ENCODE measurements around the gene RNPEP.
"Not testable (repeated sequence)": the region's sequence is repeated elsewhere in the genome, so short reads cannot be mapped to it uniquely, and the experiment has no call there.

RNPEP gene

DNA sequence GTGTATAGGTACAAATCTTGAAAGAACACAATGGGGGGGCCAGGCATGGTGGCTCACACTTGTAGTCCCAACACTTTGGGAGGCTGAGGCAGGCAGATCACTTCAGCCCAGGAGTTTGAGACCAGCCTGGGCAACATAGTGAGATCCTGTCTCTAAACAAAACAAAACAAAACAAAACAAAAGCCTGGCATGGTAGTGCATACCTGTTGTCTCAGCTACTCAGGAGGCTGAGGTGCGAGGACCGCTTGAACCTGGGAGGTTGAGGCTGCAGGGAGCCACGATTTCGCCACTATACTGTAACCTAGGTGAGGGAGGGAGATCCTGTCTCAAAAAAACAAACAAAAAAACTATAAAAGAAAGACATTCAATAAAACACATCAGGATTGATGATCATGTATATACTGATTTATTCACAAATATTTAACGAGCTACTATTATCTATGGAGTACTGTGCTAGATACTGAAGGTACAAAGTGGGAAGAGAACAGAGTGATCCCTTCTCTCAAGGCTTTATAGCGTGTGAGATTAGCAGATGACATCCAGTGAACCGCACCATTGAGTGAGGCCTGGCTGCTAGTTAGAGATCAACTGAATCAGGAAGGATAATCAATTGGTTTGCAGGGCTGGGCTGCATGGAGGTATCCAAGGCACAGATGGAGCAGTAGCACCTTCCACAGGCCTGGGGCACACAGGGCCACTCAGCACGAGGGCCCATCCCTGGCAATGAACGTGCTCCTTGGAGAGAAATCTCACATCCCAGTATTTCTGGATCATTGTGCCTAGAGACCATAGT lies 54.3 kb downstream of the RNPEP start:
- no peak for DNase-seq (ENCODE audit: low read depth in 2 of 2)

DNA sequence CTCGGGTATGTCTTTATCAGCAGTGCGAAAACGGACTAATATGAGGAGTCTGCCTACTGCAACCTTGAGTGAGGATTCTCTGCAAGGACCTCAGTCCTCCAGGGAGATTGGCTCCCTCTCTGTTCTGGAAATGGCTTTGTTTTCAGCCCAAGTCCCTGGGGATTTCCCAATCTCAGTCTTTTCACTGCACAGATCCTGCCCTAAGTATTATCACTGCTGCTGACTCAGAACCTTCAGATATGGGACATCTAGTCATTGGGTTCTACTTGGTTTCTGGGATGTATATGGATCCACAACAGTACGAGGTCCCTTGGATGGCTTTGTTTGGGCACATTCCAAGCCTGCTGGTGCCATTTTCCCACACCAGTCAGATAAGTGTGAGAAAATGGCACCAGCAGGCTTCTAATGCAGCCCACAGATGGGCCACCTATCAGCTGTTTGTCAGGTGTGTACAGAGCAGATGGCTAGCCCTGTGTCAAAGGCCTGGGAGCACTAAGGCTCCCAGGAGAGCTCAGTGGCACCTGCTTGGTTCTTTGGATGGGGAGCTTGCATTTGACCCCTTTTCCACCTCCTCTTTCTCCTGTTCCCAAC lies 55.4 kb downstream of the RNPEP start:
- no peak for DNase-seq (ENCODE audit: low read depth in 2 of 2)

DNA sequence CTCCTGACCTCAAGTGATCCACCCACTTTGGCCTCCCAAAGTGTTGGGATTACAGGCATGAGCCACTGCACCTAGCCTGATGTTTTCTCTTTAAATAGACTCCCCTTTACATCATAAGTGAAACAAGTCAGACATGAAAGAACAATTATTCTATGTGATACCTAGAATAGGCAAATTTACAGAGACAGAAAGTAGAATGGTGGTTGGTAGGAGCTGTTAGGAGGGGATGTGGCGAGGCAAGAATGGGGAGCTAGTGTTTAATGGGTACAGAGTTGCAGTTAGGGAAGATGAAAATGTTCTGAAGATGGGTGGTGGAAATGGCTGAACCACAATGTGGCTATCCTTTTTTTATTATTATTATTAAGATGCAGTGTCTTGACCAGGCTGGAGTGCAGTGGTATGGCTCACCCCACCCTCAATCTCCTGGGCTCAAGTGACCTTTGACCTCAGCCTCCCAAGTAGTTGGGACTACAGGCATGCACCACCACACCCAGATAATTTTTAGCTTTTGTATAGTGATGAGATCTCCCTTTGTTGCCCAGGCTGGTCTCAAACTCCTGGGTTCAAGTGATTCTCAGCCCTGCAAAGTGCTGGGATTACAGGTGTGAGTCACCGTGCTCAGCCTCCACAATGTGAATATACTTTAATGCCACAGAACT lies 56.4 kb downstream of the RNPEP start:
- DNase-seq (ENCODE audit: low read depth in 2 of 2) = no peak

DNA sequence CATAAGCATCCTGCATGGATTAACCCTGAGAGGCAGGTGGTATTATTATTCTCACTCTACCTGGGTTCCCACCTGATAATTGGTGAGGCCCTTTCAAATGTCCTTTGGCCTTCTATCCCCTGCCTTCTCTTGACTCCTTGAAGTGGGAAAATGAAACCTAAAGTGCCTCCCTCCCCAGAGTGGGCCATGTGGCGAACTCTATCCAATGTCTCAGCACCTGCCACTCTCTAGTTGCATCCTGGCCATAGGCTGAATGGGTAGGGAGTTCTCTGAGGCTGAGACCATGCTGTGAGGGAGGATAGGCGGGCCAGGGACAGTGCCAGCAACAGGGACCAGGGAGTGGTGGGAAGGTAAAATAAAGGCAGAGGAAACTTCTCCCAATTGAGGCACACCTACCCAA lies 63.3 kb downstream of the RNPEP start:
- DNase-seq (ENCODE audit: low read depth in 2 of 2) = no peak

DNA sequence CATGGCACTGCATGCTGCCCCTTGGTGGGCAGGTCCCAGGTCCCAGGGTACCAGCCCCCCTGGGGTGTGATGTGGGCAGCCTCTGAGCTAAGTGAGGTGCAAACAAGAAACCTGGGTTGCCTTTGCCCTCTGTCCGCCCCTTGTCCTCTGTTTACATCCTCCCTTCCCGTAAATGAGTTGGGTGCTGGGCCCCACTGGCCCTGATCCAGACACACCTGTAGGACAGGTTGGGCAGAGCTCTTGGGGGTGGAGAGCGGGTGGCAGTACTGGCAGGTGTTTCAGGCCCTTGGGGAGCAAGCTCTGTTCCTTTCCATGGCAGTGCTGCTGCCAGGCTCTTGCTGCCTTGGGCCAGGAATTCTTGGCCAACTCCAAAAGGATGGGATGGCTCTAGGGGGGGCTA lies 63.8 kb downstream of the RNPEP start:
- no peak for DNase-seq (ENCODE audit: low read depth in 2 of 2)

DNA sequence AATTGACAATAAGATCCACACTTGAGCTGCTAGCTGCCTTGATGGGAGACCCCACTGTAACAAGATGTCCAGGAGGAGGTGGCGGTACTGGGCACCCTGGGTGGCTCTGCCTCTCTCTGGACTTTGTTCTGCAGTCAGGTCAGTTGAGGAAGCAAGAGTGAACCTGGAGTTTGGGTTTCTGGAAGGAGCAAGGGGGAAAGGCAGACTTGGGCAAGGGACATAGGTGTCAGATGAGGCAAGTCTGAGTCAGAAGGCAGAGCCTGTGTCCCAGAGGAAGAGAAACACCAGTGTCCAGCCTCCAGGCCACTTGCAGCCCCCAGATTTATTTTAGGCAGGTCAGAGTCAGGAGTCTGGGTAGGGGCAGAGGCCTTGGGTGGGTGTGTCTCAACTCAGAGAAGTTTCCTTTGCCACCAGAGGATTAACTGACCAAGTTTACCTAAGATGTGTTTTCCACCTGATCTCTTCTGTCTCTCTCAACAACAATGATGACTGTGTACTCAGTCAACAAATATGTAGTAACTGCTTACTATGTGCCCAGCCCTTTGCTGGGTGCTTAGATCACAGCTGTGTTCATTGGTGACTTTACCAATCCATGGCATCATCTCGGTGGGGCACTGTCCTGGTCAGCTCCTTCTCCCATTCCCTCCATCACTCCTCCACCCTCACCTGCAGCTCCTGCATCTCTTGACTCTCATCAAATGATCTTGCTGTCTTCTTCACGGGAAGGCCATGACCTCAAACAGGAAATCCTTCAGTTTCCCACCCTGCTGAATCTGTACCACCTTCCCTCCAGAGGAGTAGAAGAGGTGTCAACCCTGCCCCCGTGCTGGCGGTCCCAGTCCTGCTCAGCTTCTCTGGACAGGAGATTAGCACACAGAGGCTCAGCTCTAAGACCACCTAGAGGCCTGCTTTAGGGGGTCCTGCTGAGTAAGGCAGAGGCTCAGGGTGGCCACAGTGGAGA lies 64.6 kb downstream of the RNPEP start:
- no peak for DNase-seq (ENCODE audit: low read depth in 2 of 2)

DNA sequence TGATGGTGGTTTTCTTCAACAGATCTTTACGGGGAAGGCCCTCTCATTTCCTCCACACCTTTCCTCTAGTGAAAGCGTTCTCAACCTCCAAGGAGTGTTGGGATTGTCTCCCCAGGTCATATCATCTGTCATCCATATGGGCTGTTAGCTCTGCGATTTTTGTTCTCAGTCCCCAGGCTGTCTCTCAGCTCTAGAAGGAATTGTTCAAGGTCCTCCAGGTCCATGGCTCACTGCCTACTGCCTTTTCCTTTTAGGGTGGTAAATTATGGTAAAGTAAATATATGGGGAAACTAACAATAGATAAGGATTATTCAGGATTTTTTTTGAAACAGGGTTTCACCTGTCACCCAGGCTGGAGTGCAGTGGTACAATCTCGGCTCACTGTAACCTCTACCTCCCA lies 65.5 kb downstream of the RNPEP start:
- no peak for DNase-seq (ENCODE audit: low read depth in 2 of 2)

DNA sequence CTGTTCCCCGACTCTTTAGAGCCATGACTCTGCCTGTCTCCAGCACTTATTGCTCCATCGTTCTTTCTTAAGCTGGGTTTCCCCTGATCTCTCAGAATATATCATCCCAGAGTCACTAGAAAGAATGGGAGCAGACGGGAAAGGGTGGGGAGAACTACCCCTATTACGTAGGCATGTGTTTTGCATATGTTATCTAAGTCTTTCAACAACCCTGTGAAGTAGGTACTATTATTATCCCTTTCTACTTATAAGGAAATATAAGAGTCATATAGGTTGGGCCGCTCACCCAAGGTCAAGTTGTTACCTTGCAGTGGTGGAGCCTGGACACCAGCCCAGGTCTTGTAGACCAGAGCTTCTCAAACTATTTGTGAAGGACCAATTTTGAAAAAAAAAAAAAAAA lies 66.7 kb downstream of the RNPEP start:
- DNase-seq (ENCODE audit: low read depth in 2 of 2) = no peak

DNA sequence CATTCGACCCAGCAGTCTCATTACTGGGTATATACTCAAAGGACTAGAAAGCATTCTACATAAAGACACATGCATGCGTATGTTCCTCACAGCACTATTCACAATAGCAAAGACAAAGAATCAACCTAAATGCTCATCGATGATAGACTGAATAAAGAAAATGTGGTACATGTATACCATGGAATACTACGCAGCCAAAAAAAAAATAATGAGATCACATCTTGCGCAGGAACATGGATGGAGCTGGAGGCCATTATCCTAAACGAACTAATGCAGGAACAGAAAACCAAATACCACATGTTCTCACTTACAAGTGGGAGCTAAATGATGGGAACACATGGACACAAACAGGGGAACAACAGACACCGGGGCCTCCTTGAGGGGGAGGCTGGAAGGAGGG lies 71.6 kb downstream of the RNPEP start:
- DNase-seq (ENCODE audit: low read depth in 2 of 2) = no peak

DNA sequence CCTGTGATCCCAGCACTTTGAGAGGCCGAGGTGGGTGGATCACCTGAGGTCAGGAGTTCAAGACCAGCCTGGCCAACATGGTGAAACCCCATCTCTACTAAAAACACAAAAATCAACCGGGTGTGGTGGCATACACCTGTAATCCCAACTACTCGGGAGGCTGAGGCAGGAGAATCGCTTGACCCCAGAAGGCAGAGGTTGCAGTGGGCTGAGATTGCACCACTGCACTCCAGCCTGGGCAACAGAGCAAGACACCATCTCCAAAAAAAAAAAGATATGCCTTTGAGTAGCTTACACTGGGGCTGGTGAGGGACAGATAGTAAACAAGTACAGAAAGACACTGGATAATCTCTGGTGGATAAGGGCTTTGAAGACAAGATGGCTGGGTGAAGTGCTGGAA lies 72.2 kb downstream of the RNPEP start:
- DNase-seq (ENCODE audit: low read depth in 2 of 2) = not testable (repeated sequence)

Measured in stimulated activated CD8-positive, alpha-beta memory T cell treated with anti-CD3 and anti-CD28 coated beads, Interleukin-2, amount 100 ng/mL, for 48 hours (primary cell).